ENCODE data around the gene EPN1. TPM values are rescaled to one million over a fixed set of nuclear protein-coding genes. Genes with fewer than 3 reads are reported as not detected.

Gene EPN1
- total RNA-seq, result 51.4 and 172 TPM in 2 replicates

GRCh38 chr19:55674841-55675660 is at the start of gene EPN1:
Gene EPN1 (plus strand): TSS chr19:55675226. CDS start chr19:55678628, 3,402 bp downstream.

GRCh38 chr19:55640577-55641425 is 34.2 kb upstream of the EPN1 start, which contains the start of gene ZNF580:
Gene ZNF580 (plus strand): TSS chr19:55641002. CDS start chr19:55642509, 1,507 bp downstream.

GRCh38 chr19:55643003-55643886 is 31.8 kb upstream of the EPN1 start, which contains the start of gene ZNF581:
Gene ZNF581 (plus strand): TSS chr19:55643649. CDS start chr19:55644572, 923 bp downstream.

GRCh38 chr19:55647732-55648584 is 27.1 kb upstream of the EPN1 start, which contains the start of gene CCDC106:
Gene CCDC106 (plus strand): TSS chr19:55648212. CDS start chr19:55649047, 835 bp downstream.

GRCh38 chr19:55654868-55655647 is 20.0 kb upstream of the EPN1 start, which contains the start of gene U2AF2:
Gene U2AF2 (plus strand): TSS chr19:55655035. CDS start chr19:55655105, 70 bp downstream.

GRCh38 chr19:55738302-55738701 is 63.3 kb downstream of the EPN1 start, which contains the start of gene NLRP9:
Gene NLRP9 (minus strand): TSS chr19:55738402. CDS start chr19:55738374, 28 bp downstream.

GRCh38 chr19:55758797-55759196 is 83.8 kb downstream of the EPN1 start, which contains the start of gene RFPL4A:
Gene RFPL4A (plus strand): TSS chr19:55759097. CDS start chr19:55761801, 2,704 bp downstream.

Other genes starting within 250 kb of the EPN1 start
- gene SHISA7, start 231.9 kb upstream of the EPN1 start, total RNA-seq, result not detected in 2 replicates
- gene ISOC2, start 213.6 kb upstream of the EPN1 start, total RNA-seq, result 29.4 and 47.2 TPM in 2 replicates
- not detected in 2 replicates for gene C19orf85, start 210.5 kb upstream of the EPN1 start, total RNA-seq
- 1.5 and 3.0 TPM in 2 replicates for gene ZNF628, start 198.6 kb upstream of the EPN1 start, total RNA-seq
- 18.0 and 20.5 TPM in 2 replicates for gene NAT14, start 190.0 kb upstream of the EPN1 start, total RNA-seq
- gene SSC5D, start 186.8 kb upstream of the EPN1 start, total RNA-seq, result 13.7 and 16.0 TPM in 2 replicates
- gene SBK2, start 138.1 kb upstream of the EPN1 start, total RNA-seq, result not detected in 2 replicates
- gene SBK3, start 129.7 kb upstream of the EPN1 start, total RNA-seq, result not detected in 2 replicates
- 3.9 and 6.5 TPM in 2 replicates for gene ZNF579, start 94.4 kb upstream of the EPN1 start, total RNA-seq
- 3.0 and 3.6 TPM in 2 replicates for gene FIZ1, start 75.7 kb upstream of the EPN1 start, total RNA-seq
- gene ZNF524, start 74.9 kb upstream of the EPN1 start, total RNA-seq, result 5.9 and 7.1 TPM in 2 replicates
- 2.1 and 3.3 TPM in 2 replicates for gene ZNF865, start 69.6 kb upstream of the EPN1 start, total RNA-seq
- 2.5 and 4.2 TPM in 2 replicates for gene ZNF784, start 50.7 kb upstream of the EPN1 start, total RNA-seq
- 4.8 and 4.9 TPM in 2 replicates for gene ZNF580, start 34.2 kb upstream of the EPN1 start, total RNA-seq
- 10.7 and 14.6 TPM in 2 replicates for gene ZNF581, start 31.6 kb upstream of the EPN1 start, total RNA-seq
- gene CCDC106, start 27.0 kb upstream of the EPN1 start, total RNA-seq, result 8.2 and 8.6 TPM in 2 replicates
- 61.8 and 111 TPM in 2 replicates for gene U2AF2, start 20.2 kb upstream of the EPN1 start, total RNA-seq
- not detected in 2 replicates for gene NLRP9, start 63.2 kb downstream of the EPN1 start, total RNA-seq
- gene RFPL4A, start 83.9 kb downstream of the EPN1 start, total RNA-seq, result not detected in 2 replicates
- not detected in 2 replicates for gene RFPL4AL1, start 93.9 kb downstream of the EPN1 start, total RNA-seq
- not detected in 2 replicates for gene NLRP11, start 156.8 kb downstream of the EPN1 start, total RNA-seq
- gene NLRP4, start 161.3 kb downstream of the EPN1 start, total RNA-seq, result not detected in 2 replicates

All from smooth muscle cell of the umbilical artery (primary cell).